GM12891 (cell line): ENCODE results near the gene VPS26C.

ENCODE experiments used
- DNase-seq: peaks from one replicate; pipeline ENCODE4 v3.0.0; 2011; ENCODE audit warnings: low spot score; ENCODE audit not compliant: insufficient read length
- FAIRE-seq: peaks from 2 replicates; lab custom pipeline; 2011; peaks lifted over from hg19 to GRCh38; lab: Jason Lieb, UNC
- PAX5 ChIP-seq: IDR thresholded peaks from 2 replicates; pipeline ENCODE4 v1.6.1; 2011; ENCODE audit warnings: low read length, moderate library complexity, mild to moderate bottlenecking; ENCODE audit not compliant: insufficient read depth, severe bottlenecking
- POLR2A ChIP-seq: IDR thresholded peaks from 2 replicates; pipeline ENCODE4 v1.6.1; 2011; ENCODE audit warnings: low read depth, low read length, control low read depth
- POLR2AphosphoS5 ChIP-seq: IDR thresholded peaks from 2 replicates; pipeline ENCODE4 v1.6.1; 2011; ENCODE audit warnings: low read depth, low read length, control low read depth
- POU2F2 ChIP-seq: IDR thresholded peaks from 2 replicates; pipeline ENCODE4 v1.6.1; 2011; ENCODE audit warnings: low read depth, mild to moderate bottlenecking, control low read depth, low read length, moderate library complexity
- SPI1 ChIP-seq: IDR thresholded peaks from 2 replicates; pipeline ENCODE4 v1.6.1; 2011; ENCODE audit warnings: low read depth, low read length, control low read depth
- TAF1 ChIP-seq: IDR thresholded peaks from 2 replicates; pipeline ENCODE4 v1.6.1; 2011; ENCODE audit warnings: low read depth, low read length, control low read depth

Gene VPS26C

DNA sequence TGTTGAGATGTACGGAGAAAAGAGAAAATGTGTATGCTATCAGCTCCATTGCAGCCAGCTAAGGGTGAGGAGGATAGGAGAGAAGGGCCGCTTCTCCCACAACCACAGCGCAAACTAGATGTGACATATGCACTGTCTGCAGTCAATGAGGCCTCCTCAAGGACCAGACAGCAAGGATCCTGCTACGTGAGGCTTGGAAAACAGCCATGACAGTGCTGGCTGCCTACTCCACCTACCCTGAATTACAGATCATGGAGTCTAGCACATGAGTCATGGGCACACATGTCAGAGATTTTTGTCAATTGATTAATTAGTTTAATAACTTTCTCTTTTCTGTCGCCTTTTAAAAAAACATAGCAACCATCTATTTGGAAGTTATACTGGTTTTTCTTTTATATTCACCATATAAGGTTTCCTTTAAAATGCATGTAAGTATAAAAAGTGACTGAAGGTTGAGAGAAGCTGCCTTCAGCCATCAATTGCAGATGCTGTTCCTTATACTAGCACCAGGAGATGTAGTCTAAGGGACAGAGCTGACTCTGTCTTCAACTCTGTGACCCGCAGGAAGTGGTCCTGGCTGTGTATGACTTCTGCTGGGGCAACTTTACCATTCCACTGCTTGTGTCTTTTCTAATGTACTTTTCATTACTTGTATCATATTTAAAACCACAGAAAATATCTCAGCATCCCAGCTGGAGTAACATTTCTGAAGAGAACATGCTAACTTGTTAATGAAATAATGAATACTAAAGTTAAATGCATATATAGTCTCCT lies 3.1 kb downstream of the VPS26C start:
- no peak for DNase-seq
- TF ChIP-seq POLR2AphosphoS5 (no peak), PAX5 (no peak)
- FAIRE-seq: no peak

DNA sequence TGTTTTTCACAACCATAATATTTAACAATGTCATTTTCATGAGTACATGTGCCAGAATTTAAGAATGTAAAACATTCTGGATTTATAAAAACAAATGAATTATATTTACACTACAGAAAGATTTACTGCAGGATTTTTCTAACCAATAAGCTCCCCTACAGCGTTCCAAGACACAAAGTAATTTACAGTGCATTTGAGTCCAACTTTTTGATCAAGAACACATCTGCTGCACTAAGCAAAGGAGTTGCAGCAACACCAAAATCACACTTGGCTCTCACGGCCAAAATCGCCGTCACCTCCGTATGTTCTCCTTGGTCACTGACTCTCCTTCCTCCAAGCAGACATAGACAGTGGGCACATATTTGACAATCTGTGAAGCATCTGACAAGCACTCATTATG lies 7.7 kb downstream of the VPS26C start:
- TF ChIP-seq POLR2A: no peak
- FAIRE-seq (no peak), DNase-seq (no peak)

GRCh38 chr21:37257967-37258877 lies 8.9 kb downstream of the VPS26C start:
- TF ChIP-seq POU2F2 (peak; percentile 74; the same call in 1 of the 2 replicates), PAX5 (no peak), TAF1 (peak; percentile 52; the same call in 1 of the 2 replicates), POLR2AphosphoS5 (no peak; the same call in 1 of the 2 replicates), POLR2A (peak; percentile 49; the same call in 1 of the 2 replicates)
- DNase-seq (peak; percentile 69), FAIRE-seq (peak; percentile 98)

DNA sequence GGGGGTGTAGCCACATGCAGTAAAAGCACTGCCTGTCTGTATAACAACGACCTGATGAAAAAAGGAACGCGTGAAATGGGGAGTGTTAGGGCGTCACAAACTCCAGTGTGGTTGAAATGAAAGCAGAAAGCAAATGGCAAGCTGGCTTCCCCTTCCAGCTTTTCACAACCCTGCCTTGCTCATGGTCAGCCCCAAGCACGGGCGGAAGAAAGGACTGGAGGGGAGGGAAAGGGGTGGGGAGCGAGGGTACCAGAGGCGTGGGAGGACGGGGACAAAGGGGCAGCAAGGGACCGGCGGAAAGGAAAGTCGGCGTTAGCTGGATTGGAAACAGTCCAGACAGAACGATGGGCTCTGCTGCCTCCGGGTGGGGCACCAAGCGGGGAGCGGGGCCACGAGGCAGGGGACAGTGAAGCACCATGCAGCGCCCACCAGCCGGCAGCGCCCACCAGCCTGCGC lies 9.6 kb downstream of the VPS26C start:
- FAIRE-seq (no peak), DNase-seq (no peak)
- TF ChIP-seq PAX5 (no peak), TAF1 (no peak), SPI1 (peak; percentile 50)

DNA sequence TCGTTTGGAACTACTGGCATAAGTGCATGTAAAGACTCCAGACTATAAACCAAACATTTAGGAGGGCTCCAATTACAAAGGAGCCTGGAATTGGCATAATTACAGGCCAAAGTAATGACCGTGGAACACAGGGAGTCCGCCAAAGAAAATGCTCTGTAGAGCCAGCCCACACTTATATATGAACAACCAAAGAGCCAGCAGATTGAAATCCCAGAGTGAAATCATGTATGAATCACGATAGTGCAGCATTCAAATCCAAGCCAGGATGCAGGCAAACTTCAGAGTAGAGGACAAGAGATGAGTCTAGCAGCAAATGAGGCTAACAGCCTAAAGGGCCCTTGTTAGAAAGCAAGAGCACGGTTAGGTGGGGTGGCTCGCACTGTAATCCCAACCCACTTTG lies 13.1 kb downstream of the VPS26C start:
- TF ChIP-seq POLR2AphosphoS5 (no peak), POLR2A (no peak), SPI1 (no peak), PAX5 (no peak), POU2F2 (no peak), TAF1 (no peak)
- FAIRE-seq (no peak), DNase-seq (no peak)

- FAIRE-seq (no peak), DNase-seq (no peak)
- TF ChIP-seq POLR2A (no peak), SPI1 (no peak), TAF1 (no peak), POU2F2 (no peak), PAX5 (no peak), POLR2AphosphoS5 (no peak)
Measured at GRCh38 chr21:37251294-37251634, 15.9 kb downstream of the VPS26C start.

DNA sequence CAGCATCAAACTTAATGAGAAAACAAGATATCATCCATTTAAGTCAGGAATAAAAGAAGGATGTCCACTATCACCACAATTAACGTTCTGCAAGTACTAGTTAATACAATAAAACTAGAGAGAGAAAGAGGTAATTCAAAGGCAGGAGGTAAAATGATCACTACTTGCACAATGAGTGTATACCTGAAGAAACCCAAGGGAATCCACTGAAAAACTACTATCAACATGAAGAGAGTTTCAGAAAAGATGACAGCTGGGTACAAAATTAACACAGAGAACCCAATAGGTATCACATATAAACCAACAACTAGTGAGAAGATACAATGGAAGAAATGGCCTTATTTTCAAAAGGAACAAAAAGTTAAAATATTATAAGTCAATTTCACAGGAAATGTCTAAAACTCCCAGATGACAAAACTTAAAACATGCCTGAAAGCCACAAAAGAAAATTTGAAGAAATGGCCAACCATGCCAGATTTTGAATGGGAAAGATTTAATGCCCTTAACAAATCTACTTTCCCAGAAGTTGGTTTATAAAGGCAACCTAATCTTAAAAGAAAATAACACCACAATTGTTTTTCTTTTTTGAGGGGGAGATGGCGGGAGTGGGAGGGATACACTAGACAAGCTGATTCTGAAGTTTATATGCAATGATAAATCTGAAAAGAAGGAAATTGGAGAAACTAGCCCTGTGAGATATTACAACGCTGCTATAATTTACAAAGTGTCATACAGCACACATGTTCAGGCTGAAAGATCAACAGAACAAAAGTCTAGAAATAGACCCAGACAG lies 17.8 kb downstream of the VPS26C start:
- FAIRE-seq: no peak
- no peak for TF ChIP-seq POU2F2
- no peak for TF ChIP-seq TAF1
- no peak for TF ChIP-seq POLR2AphosphoS5
- no peak for TF ChIP-seq POLR2A
- TF ChIP-seq SPI1: no peak
- no peak for TF ChIP-seq PAX5
- no peak for DNase-seq

- FAIRE-seq (no peak), DNase-seq (no peak)
- TF ChIP-seq SPI1: no peak
- no peak for TF ChIP-seq POU2F2
- no peak for TF ChIP-seq PAX5
- no peak for TF ChIP-seq TAF1
- no peak for TF ChIP-seq POLR2A
- TF ChIP-seq POLR2AphosphoS5: no peak
Measured at GRCh38 chr21:37248298-37248697, 18.8 kb downstream of the VPS26C start.

DNA sequence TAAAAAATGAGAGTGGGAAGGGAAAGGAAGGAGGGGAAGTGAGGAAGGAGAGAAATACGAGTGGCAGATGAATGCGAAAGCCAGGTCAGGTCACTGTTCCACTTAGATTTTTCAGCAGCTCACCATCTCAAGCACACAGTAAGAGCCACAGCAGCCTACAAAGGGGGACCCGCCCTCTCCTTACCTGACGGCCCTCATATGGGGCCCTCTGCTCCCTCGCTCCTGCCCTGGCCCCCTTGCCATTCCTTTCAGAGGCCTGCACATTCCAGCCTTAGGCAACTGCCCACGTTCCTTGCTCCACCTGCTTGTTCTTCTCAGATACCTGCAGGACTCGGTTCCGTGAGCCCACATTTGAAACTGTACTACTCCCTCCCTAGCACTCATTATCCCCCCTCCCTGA lies 22.0 kb downstream of the VPS26C start:
- FAIRE-seq (no peak), DNase-seq (no peak)
- TF ChIP-seq PAX5 (no peak), POLR2A (no peak), POU2F2 (no peak), POLR2AphosphoS5 (no peak), TAF1 (no peak), SPI1 (no peak)

GRCh38 chr21:37244501-37245095 lies 22.5 kb downstream of the VPS26C start:
- no peak for TF ChIP-seq POU2F2
- TF ChIP-seq SPI1: no peak
- TF ChIP-seq TAF1: no peak
- TF ChIP-seq PAX5: no peak
- TF ChIP-seq POLR2A: no peak
- no peak for TF ChIP-seq POLR2AphosphoS5
- no peak for FAIRE-seq
- DNase-seq: no peak
